A673 (cell line): ENCODE measurements around the gene ZNF441.

Experiments
- EZH2 ChIP-seq: fragments of 200-600 bp; sonication (generic); IDR thresholded peaks from 2 replicates; pipeline ENCODE4 v1.6.1; 2017; ENCODE audit warnings: borderline replicate concordance, low read depth, mild to moderate bottlenecking, mixed read lengths, antibody characterized with exemption, low read length; ENCODE audit not compliant: poor library complexity, severe bottlenecking
- TF ChIP-seq, protein P1 (sequence below): fragments of 300-800, 200-600 bp; sonication (generic); conservative IDR thresholded peaks from 2 replicates; pipeline ENCODE4 v1.5.1; 2017; ENCODE audit warnings: low read depth, mild to moderate bottlenecking, antibody characterized with exemption, low read length, moderate library complexity, mixed read lengths

DNA sequence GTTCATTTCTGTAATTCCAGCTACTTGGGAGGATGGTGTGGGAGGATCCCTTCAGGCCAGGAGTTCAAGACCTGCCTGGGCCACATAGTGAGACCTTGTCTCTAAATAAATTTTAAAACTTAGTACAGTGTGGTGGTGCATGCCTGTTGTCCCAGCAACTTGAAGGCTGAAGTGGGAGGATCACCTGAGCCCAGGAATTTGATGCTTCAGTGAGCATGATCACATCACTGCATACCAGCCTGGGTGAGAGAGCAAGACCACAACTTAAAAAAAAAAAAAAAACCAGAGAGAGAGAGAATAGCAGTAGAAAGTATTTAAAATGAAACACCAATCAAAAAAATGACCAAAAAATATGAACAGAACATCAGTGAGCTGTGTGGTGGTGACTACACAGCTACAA lies 20.9 kb upstream of the ZNF441 start:
- TF ChIP-seq, protein P1, sequence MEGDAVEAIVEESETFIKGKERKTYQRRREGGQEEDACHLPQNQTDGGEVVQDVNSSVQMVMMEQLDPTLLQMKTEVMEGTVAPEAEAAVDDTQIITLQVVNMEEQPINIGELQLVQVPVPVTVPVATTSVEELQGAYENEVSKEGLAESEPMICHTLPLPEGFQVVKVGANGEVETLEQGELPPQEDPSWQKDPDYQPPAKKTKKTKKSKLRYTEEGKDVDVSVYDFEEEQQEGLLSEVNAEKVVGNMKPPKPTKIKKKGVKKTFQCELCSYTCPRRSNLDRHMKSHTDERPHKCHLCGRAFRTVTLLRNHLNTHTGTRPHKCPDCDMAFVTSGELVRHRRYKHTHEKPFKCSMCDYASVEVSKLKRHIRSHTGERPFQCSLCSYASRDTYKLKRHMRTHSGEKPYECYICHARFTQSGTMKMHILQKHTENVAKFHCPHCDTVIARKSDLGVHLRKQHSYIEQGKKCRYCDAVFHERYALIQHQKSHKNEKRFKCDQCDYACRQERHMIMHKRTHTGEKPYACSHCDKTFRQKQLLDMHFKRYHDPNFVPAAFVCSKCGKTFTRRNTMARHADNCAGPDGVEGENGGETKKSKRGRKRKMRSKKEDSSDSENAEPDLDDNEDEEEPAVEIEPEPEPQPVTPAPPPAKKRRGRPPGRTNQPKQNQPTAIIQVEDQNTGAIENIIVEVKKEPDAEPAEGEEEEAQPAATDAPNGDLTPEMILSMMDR: no peak
- TF ChIP-seq EZH2: no peak
